Measurements from ENCODE around the gene CDK5R1.

DNA sequence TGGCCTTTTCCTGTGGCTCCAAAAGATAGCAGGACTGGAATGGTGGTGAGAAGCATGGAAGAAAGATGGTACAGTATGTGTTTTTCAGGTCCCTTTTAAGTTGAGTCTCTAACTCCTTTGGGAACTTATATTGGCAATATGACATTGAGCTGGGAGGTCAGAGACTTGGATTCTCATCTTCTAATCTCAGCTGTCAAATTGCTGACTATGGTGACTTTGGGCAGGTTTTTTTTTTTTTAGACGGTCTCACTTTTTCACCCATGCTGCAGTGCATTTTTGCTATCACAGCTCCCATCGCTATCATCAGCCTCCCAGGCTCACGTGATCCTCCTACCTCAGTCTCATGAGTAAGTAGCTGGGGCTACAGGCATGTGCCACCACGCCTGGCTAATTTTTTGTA is 15.1 kb upstream of the CDK5R1 start:
- TF ChIP-seq, protein P1, sequence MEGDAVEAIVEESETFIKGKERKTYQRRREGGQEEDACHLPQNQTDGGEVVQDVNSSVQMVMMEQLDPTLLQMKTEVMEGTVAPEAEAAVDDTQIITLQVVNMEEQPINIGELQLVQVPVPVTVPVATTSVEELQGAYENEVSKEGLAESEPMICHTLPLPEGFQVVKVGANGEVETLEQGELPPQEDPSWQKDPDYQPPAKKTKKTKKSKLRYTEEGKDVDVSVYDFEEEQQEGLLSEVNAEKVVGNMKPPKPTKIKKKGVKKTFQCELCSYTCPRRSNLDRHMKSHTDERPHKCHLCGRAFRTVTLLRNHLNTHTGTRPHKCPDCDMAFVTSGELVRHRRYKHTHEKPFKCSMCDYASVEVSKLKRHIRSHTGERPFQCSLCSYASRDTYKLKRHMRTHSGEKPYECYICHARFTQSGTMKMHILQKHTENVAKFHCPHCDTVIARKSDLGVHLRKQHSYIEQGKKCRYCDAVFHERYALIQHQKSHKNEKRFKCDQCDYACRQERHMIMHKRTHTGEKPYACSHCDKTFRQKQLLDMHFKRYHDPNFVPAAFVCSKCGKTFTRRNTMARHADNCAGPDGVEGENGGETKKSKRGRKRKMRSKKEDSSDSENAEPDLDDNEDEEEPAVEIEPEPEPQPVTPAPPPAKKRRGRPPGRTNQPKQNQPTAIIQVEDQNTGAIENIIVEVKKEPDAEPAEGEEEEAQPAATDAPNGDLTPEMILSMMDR (IDR thresholded peaks at IDR 0.05), result no peak
- no peak for TF ChIP-seq POLR2A (IDR thresholded peaks at IDR 0.05)
